GM18909 (cell line): ENCODE data around the gene THTPA.
"Not testable (repeated sequence)": the region's sequence is repeated elsewhere in the genome, so short reads cannot be mapped to it uniquely, and the experiment has no call there.

Experiments used
- ATAC-seq: cut with Tn5 transposase; IDR thresholded peaks from one replicate; pipeline ENCODE4 v1.9.1; 2021; ENCODE audit warnings: mild to moderate bottlenecking; ENCODE audit not compliant: unreplicated experiment, poor library complexity

The THTPA gene

DNA sequence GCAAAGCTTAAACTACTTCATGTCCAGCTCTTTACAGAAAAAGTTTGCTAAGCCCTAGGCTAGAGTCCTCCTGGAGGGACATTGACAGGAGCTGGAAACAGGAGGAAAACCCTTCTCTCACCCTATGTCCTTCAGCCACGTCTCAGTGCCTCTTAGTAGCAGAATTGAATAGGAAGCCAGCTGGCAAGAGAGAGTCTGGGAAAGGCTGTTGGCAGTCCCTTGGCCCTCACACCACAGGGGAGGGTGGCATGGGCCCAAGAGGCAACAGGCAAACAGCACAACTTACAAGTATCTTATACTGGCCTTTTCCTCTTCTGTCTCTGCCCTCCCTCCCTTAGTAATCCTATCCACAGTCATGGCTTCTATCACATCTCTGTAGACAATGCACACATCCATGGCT, 52.4 kb downstream of the THTPA start:
- no peak for ATAC-seq

DNA sequence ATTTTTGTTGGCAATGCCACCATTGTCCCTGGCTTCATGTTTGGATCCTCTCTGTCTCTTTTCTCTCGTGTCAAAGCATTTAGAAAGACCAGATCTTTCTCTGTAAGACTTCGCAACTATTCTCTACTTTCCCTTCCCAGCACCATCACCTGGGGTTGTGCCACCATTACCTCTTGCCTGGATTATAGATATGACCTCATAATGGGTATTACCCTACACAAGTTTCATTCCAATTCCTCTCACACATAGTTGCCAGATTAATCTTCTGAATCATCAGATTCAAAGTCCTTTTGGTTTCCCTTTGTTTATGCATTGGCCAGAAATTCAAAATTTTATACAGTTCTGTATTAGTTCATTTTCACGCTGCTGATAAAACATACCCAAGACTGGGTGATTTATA, 52.9 kb downstream of the THTPA start:
- ATAC-seq: no peak

DNA sequence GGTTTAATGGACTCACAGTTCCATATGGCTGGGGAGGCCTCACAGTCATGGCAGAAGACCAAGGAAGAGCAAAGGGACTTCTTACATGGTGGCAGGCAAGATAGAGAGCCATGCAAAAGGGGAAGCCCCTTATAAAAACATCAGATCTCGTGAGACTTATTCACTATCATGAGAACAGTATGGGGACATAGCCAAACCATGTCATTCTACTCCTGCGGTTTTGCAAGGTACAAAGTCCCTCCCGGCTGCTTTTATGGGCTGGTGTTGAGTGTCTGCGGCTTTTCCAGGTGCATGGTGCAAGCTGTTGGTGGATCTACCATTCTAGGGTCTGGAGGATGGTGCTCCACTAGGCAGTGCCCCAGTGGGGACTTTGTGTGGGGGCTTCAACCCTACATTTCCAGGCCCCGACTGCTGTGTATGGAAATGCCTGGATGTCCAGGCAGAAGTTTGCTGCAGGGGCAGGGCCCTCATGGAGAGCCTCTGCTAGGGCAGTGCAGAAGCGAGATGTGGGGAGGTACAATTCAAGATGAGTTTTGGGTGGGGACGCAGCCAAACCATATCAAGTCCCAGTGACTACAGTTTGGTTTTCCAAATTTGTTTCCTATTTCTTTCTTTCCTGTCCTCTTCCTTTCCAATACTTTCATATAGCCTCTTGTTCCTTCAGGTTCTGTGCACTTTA, 53.5 kb downstream of the THTPA start:
- not testable (repeated sequence) for ATAC-seq
